Thyroid gland (tissue), 4 donors: ENCODE measurements around the gene TTC17. TPM values are rescaled to one million over a fixed set of nuclear protein-coding genes. Genes with fewer than 3 reads are reported as not detected.

ENCODE experiments used
- DNase-seq, 2 donors: peaks; one replicate each; pipeline ENCODE4 v3.0.0-alpha.2; 2019
- H3K27ac ChIP-seq, 3 donors: fragments of 200-600 bp; sonication (generic); 1 replicate in 2 of 3; 2 replicates in 1 of 3; pipeline ENCODE4 v1.5.1; 2016 to 2019; ENCODE audit warnings: mild to moderate bottlenecking in 1 of 3, moderate library complexity in 1 of 3
- H3K27me3 ChIP-seq: fragments of 200-600 bp; sonication (generic); one replicate; pipeline ENCODE4 v1.5.1; 2019
- H3K36me3 ChIP-seq, 2 donors: fragments of 200-600 bp; sonication (generic); one replicate each; pipeline ENCODE4 v1.5.1; 2016 to 2019
- H3K4me1 ChIP-seq, 2 donors: fragments of 200-600 bp; sonication (generic); one replicate each; pipeline ENCODE4 v1.5.1; 2017 to 2019
- H3K4me3 ChIP-seq, 3 donors: fragments of 200-600 bp; sonication (generic); replicated peaks in 1 of 3; 1 replicate in 2 of 3; 2 replicates in 1 of 3; pipeline ENCODE4 v1.5.1; 2016; ENCODE audit warnings: mild to moderate bottlenecking in 1 of 3
- H3K9me3 ChIP-seq: fragments of 200-600 bp; sonication (generic); one replicate; pipeline ENCODE4 v1.5.1; 2017
- CTCF ChIP-seq, 6 experiments: fragments of 200-600 bp in 3 of 6; fragments of 450-650 bp in 3 of 6; sonication (generic) in 3 of 6; IDR thresholded peaks; one replicate each; pipeline ENCODE4 v1.5.1; 2016 to 2019; ENCODE audit warnings: antibody characterized with exemption in 6 of 6, mild to moderate bottlenecking in 2 of 6, inconsistent platforms in 1 of 6, moderate library complexity in 1 of 6
- POLR2A ChIP-seq, 2 donors: fragments of 450-650 bp; IDR thresholded peaks; one replicate each; pipeline ENCODE4 v1.6.1; 2017; ENCODE audit warnings: antibody characterized with exemption in 2 of 2, mild to moderate bottlenecking in 2 of 2, moderate library complexity in 1 of 2
- WGBS, 2 donors: methylation state at CpG; one replicate each; pipeline ENCODE4 v1.1.5; 2017; 5-methylcytosine and 5-hydroxymethylcytosine counted together
- intact Hi-C: fragments of 100-400 bp; cut with DNase I; formaldehyde crosslinking; loops from one replicate; pipeline ENCODE4 v1.15.1; 2023
- total RNA-seq, 4 donors: library from RNA; depleted of rRNA; stranded (reverse); fragments of >200 nt; gene quantifications; one replicate each; pipeline ENCODE4 v1.2.3, GENCODE V29; 2016

Gene TTC17
- total RNA-seq, 4 donors from 2014 or later = 143 to 258 (median 192) TPM

GRCh38 chr11:43521471-43521870 is 162.8 kb downstream of the TTC17 start:
- Histone ChIP-seq H3K9me3 (no peaks in the 10 kb centered on the region), H3K27me3 (no peaks in the 10 kb centered on the region), H3K4me3 (no peak overlapping the region), H3K4me1 (no peaks in the 10 kb centered on the region), H3K36me3 (no peaks in the 10 kb centered on the region), H3K27ac (no peak overlapping the region)
- DNase-seq = no peak
- intact Hi-C loops = no loop called here
- WGBS, 2 donors = 89 to 92% methylated on average over 4 to 13 of the region's 15 CpGs
- TF ChIP-seq POLR2A (IDR thresholded peaks at IDR 0.05) = no peak
- no peak for TF ChIP-seq CTCF (IDR thresholded peaks at IDR 0.05)

- no peaks in the 10 kb centered on the region for H3K4me1 ChIP-seq
- H3K4me3 ChIP-seq = no peak overlapping the region
- intact Hi-C loops = no loop called here
- DNase-seq = no peak
- 85 to 91% methylated on average over 2 of the region's 2 CpGs for WGBS, 2 donors
- no peak overlapping the region for H3K27ac ChIP-seq
- no peaks in the 10 kb centered on the region for H3K27me3 ChIP-seq
- no peaks in the 10 kb centered on the region for H3K9me3 ChIP-seq
- TF ChIP-seq POLR2A (IDR thresholded peaks at IDR 0.05) (no peak), CTCF (IDR thresholded peaks at IDR 0.05) (no peak)
- H3K36me3 ChIP-seq = no peaks in the 10 kb centered on the region
Measured at GRCh38 chr11:43523632-43524031, 164.9 kb downstream of the TTC17 start.

GRCh38 chr11:43532041-43532440 is 173.3 kb downstream of the TTC17 start:
- Histone ChIP-seq H3K36me3 (no peaks in the 10 kb centered on the region), H3K27ac (no peak overlapping the region), H3K27me3 (no peaks in the 10 kb centered on the region), H3K4me1 (no peaks in the 10 kb centered on the region), H3K4me3 (no peak overlapping the region), H3K9me3 (no peaks in the 10 kb centered on the region)
- no peak for DNase-seq
- intact Hi-C loops = no loop called here
- TF ChIP-seq CTCF (IDR thresholded peaks at IDR 0.05) (no peak), POLR2A (IDR thresholded peaks at IDR 0.05) (no peak)
- WGBS, 2 donors = 92 to 97% methylated on average over 5 of the region's 5 CpGs

GRCh38 chr11:43537833-43538615 is 179.3 kb downstream of the TTC17 start:
- TF ChIP-seq CTCF (IDR thresholded peaks at IDR 0.05) (no peak), POLR2A (IDR thresholded peaks at IDR 0.05) (no peak)
- intact Hi-C loops = no loop called here
- H3K27me3 ChIP-seq = no peaks in the 10 kb centered on the region
- H3K9me3 ChIP-seq = no peaks in the 10 kb centered on the region
- WGBS, 2 donors = 21 to 26% methylated on average over 14 of the region's 14 CpGs
- H3K4me3 ChIP-seq = no peak overlapping the region
- no peaks in the 10 kb centered on the region for H3K36me3 ChIP-seq
- DNase-seq = no peak
- H3K4me1 ChIP-seq = no peaks in the 10 kb centered on the region
- no peak overlapping the region for H3K27ac ChIP-seq

- Histone ChIP-seq H3K27ac (no peak overlapping the region), H3K9me3 (no peaks in the 10 kb centered on the region)
Measured at GRCh38 chr11:43541993-43542392, 183.3 kb downstream of the TTC17 start.

More at GRCh38 chr11:43541993-43542392, 183.3 kb downstream of the TTC17 start:
- Histone ChIP-seq H3K36me3 (no peaks in the 10 kb centered on the region), H3K27me3 (no peaks in the 10 kb centered on the region), H3K4me3 (no peak overlapping the region), H3K4me1 (peaks cover under 1 to 4% of the 10 kb centered on the region in 2 donors)
- 84 to 86% methylated on average over 2 of the region's 2 CpGs for WGBS, 2 donors
- TF ChIP-seq CTCF (IDR thresholded peaks at IDR 0.05) = no peak
- TF ChIP-seq POLR2A (IDR thresholded peaks at IDR 0.05) = no peak
- intact Hi-C loops = no loop called here
- no peak for DNase-seq
